Smooth muscle cell of the brain vasculature (primary cell): ENCODE data around the gene RNF4.
"Not testable (repeated sequence)": the region's sequence is repeated elsewhere in the genome, so short reads cannot be mapped to it uniquely, and the experiment has no call there.

ENCODE experiments used
- DNase-seq: peaks from one replicate; pipeline ENCODE4 v3.0.0-alpha.2; 2012; ENCODE audit warnings: low read depth, low spot score

Gene RNF4

GRCh38 chr4:2486981-2487380, 18.1 kb downstream of the RNF4 start:
- no peak for DNase-seq

- DNase-seq = no peak
Observed at GRCh38 chr4:2487632-2488031, 18.7 kb downstream of the RNF4 start.

GRCh38 chr4:2489081-2489805, 20.3 kb downstream of the RNF4 start:
- no peak for DNase-seq

- no peak for DNase-seq
Observed at GRCh38 chr4:2489841-2490552, 21.1 kb downstream of the RNF4 start.

GRCh38 chr4:2492970-2493369, 24.1 kb downstream of the RNF4 start:
- no peak for DNase-seq

- DNase-seq = no peak
Observed at GRCh38 chr4:2494992-2495391, 26.1 kb downstream of the RNF4 start.

GRCh38 chr4:2497324-2497723, 28.4 kb downstream of the RNF4 start:
- DNase-seq = no peak

GRCh38 chr4:2497931-2498330, 29.0 kb downstream of the RNF4 start:
- DNase-seq = no peak

- DNase-seq = no peak
Observed at GRCh38 chr4:2500547-2500946, 31.6 kb downstream of the RNF4 start.

GRCh38 chr4:2501034-2501594, 32.2 kb downstream of the RNF4 start:
- DNase-seq = no peak

GRCh38 chr4:2503809-2504208, 34.9 kb downstream of the RNF4 start:
- no peak for DNase-seq

GRCh38 chr4:2507259-2507658, 38.4 kb downstream of the RNF4 start:
- DNase-seq = no peak

GRCh38 chr4:2507855-2508254, 38.9 kb downstream of the RNF4 start:
- no peak for DNase-seq

GRCh38 chr4:2510351-2511259, 41.7 kb downstream of the RNF4 start:
- DNase-seq = no peak

- no peak for DNase-seq
Observed at GRCh38 chr4:2511645-2512131, 42.8 kb downstream of the RNF4 start.

GRCh38 chr4:2512396-2513135, 43.7 kb downstream of the RNF4 start:
- DNase-seq = no peak

GRCh38 chr4:2514193-2514592, 45.3 kb downstream of the RNF4 start:
- DNase-seq = not testable (repeated sequence)

- DNase-seq = not testable (repeated sequence)
Observed at GRCh38 chr4:2514944-2515343, 46.0 kb downstream of the RNF4 start.

GRCh38 chr4:2515830-2516550, 47.1 kb downstream of the RNF4 start:
- DNase-seq = no peak

GRCh38 chr4:2516635-2517034, 47.7 kb downstream of the RNF4 start:
- DNase-seq = no peak
